Mesodermal cell (in vitro differentiated cells): ENCODE results near the gene UQCR11.

Experiments used
- H3K27ac ChIP-seq: 2 replicates; pipeline ENCODE4 v1.7.0; 2013; ENCODE audit warnings: mild to moderate bottlenecking, low read depth, low read length, moderate library complexity; ENCODE audit not compliant: severe bottlenecking
- H3K36me3 ChIP-seq: 2 replicates; pipeline ENCODE4 v1.7.1; 2013; ENCODE audit warnings: mild to moderate bottlenecking, low read length, moderate library complexity; ENCODE audit not compliant: control insufficient read depth, insufficient read depth
- H3K4me1 ChIP-seq: one replicate; pipeline ENCODE4 v1.7.1; 2013; ENCODE audit warnings: mild to moderate bottlenecking, low read length; ENCODE audit not compliant: insufficient read depth, control insufficient read depth, poor library complexity, severe bottlenecking
- H3K4me3 ChIP-seq: 2 replicates; pipeline ENCODE4 v1.7.0; 2013; ENCODE audit warnings: low read length, control low read depth, mild to moderate bottlenecking; ENCODE audit not compliant: insufficient read depth, poor library complexity, severe bottlenecking; ENCODE audit errors: extremely low read depth
- H3K9me3 ChIP-seq: 2 replicates; pipeline ENCODE4 v1.7.1; 2013; ENCODE audit warnings: mild to moderate bottlenecking, low read length, moderate library complexity; ENCODE audit not compliant: control insufficient read depth
- WGBS, 2 experiments: methylation state at CpG; one replicate each; pipeline ENCODE4 v1.1.5; 2013; ENCODE audit warnings: missing lambda C conversion rate in 2 of 2; ENCODE audit not compliant: insufficient coverage in 2 of 2; 5-methylcytosine and 5-hydroxymethylcytosine counted together

The UQCR11 gene

GRCh38 chr19:1602091-1602707 is 3.1 kb downstream of the UQCR11 start:
- 98 to 99% methylated on average over 8 to 17 of the region's 21 CpGs for WGBS, 2 experiments
- Histone ChIP-seq H3K9me3 (no peaks in the 10 kb centered on the region), H3K27ac (no peak overlapping the region), H3K4me1 (no peaks in the 10 kb centered on the region), H3K4me3 (no peak overlapping the region), H3K36me3 (peaks cover 52% of the 10 kb centered on the region)

GRCh38 chr19:1601613-1602064 is 3.6 kb downstream of the UQCR11 start:
- H3K27ac ChIP-seq, result no peak overlapping the region
- no peak overlapping the region for H3K4me3 ChIP-seq
- peaks cover 57% of the 10 kb centered on the region for H3K36me3 ChIP-seq
- H3K9me3 ChIP-seq, result no peaks in the 10 kb centered on the region
- WGBS, 2 experiments, result 90 to 98% methylated on average over 14 of the region's 14 CpGs
- H3K4me1 ChIP-seq, result no peaks in the 10 kb centered on the region

GRCh38 chr19:1599460-1599846 is 5.8 kb downstream of the UQCR11 start:
- Histone ChIP-seq H3K27ac (no peak overlapping the region), H3K9me3 (no peaks in the 10 kb centered on the region), H3K4me3 (no peak overlapping the region), H3K36me3 (peaks cover 66% of the 10 kb centered on the region), H3K4me1 (no peaks in the 10 kb centered on the region)
- WGBS, 2 experiments, result 98 to 99% methylated on average over 14 to 15 of the region's 15 CpGs

GRCh38 chr19:1598777-1599459 is 6.3 kb downstream of the UQCR11 start:
- H3K36me3 ChIP-seq, result peaks cover 66% of the 10 kb centered on the region
- H3K4me1 ChIP-seq, result no peaks in the 10 kb centered on the region
- H3K9me3 ChIP-seq, result no peaks in the 10 kb centered on the region
- H3K4me3 ChIP-seq, result no peak overlapping the region
- no peak overlapping the region for H3K27ac ChIP-seq
- WGBS, 2 experiments, result 94 to 95% methylated on average over 17 to 18 of the region's 20 CpGs

- WGBS, 2 experiments, result 92% methylated on average over 6 to 7 of the region's 10 CpGs
- Histone ChIP-seq H3K36me3 (peaks cover 27% of the 10 kb centered on the region), H3K4me3 (peak overlapping the region; percentile 43)
These were observed 11.8 kb downstream of the UQCR11 start for GRCh38 chr19:1593501-1593772.

GRCh38 chr19:1592755-1593500 is 12.3 kb downstream of the UQCR11 start, which contains the start of gene MBD3:
Gene MBD3, minus strand, starts transcription at chr19:1592865. Its CDS starts 234 bp downstream, at chr19:1592631.
- Histone ChIP-seq H3K9me3 (no peaks in the 10 kb centered on the region), H3K36me3 (peaks cover 22% of the 10 kb centered on the region), H3K4me1 (peaks cover 6% of the 10 kb centered on the region), H3K4me3 (peak within 1 kb of the TSS; percentile 78), H3K27ac (peak within 1 kb of the TSS; percentile 99)
- WGBS, 2 experiments, result 10 to 12% methylated on average over 39 to 46 of the region's 68 CpGs

More at GRCh38 chr19:1593501-1593772, 11.8 kb downstream of the UQCR11 start:
- H3K27ac ChIP-seq, result no peak overlapping the region
- no peaks in the 10 kb centered on the region for H3K9me3 ChIP-seq
- H3K4me1 ChIP-seq, result peaks cover 6% of the 10 kb centered on the region

GRCh38 chr19:1592024-1592754 is 13.1 kb downstream of the UQCR11 start:
- H3K4me1 ChIP-seq, result peaks cover 6% of the 10 kb centered on the region
- peak overlapping the region; percentile 78 for H3K4me3 ChIP-seq
- WGBS, 2 experiments, result 0 to 1% methylated on average over 67 to 69 of the region's 94 CpGs
- H3K9me3 ChIP-seq, result no peaks in the 10 kb centered on the region
- peaks cover 22% of the 10 kb centered on the region for H3K36me3 ChIP-seq
- peak overlapping the region; percentile 99 for H3K27ac ChIP-seq

- no peaks in the 10 kb centered on the region for H3K9me3 ChIP-seq
- peaks cover 18% of the 10 kb centered on the region for H3K36me3 ChIP-seq
- peaks cover 6% of the 10 kb centered on the region for H3K4me1 ChIP-seq
- peak overlapping the region; percentile 78 for H3K4me3 ChIP-seq
- peak overlapping the region; percentile 99 for H3K27ac ChIP-seq
- 1 to 4% methylated on average over 15 to 24 of the region's 31 CpGs for WGBS, 2 experiments
These were observed 13.7 kb downstream of the UQCR11 start for GRCh38 chr19:1591421-1592023.

GRCh38 chr19:1590641-1591397 is 14.4 kb downstream of the UQCR11 start:
- H3K4me3 ChIP-seq, result peak overlapping the region; percentile 78
- no peaks in the 10 kb centered on the region for H3K9me3 ChIP-seq
- WGBS, 2 experiments, result 37 to 41% methylated on average over 7 to 9 of the region's 10 CpGs
- peak overlapping the region; percentile 99 for H3K27ac ChIP-seq
- H3K36me3 ChIP-seq, result peaks cover 23% of the 10 kb centered on the region
- H3K4me1 ChIP-seq, result peaks cover 6% of the 10 kb centered on the region
